Skeletal muscle tissue (tissue), 4 donors: ENCODE data around the gene KRT36. TPM values are rescaled to one million over a fixed set of nuclear protein-coding genes. Genes with fewer than 3 reads are reported as not detected.

ENCODE experiments used
- H3K27ac ChIP-seq: one replicate; pipeline ENCODE4 v1.7.0; 2013; ENCODE audit warnings: mild to moderate bottlenecking, low read depth, low read length, inconsistent platforms
- H3K27me3 ChIP-seq, 3 donors: one replicate each; pipeline ENCODE4 v1.7.0; 2013; ENCODE audit warnings: low read length in 3 of 3; ENCODE audit not compliant: control insufficient read depth in 3 of 3, insufficient read depth in 3 of 3
- H3K36me3 ChIP-seq, 3 donors: one replicate each; pipeline ENCODE4 v1.7.0; 2013; ENCODE audit warnings: low read length in 3 of 3; ENCODE audit not compliant: control insufficient read depth in 3 of 3, insufficient read depth in 3 of 3
- H3K4me1 ChIP-seq, 3 donors: one replicate each; pipeline ENCODE4 v1.7.0; 2013; ENCODE audit warnings: low read length in 3 of 3, mild to moderate bottlenecking in 3 of 3; ENCODE audit not compliant: control insufficient read depth in 3 of 3, insufficient read depth in 3 of 3
- H3K4me3 ChIP-seq, 3 donors: one replicate each; pipeline ENCODE4 v1.7.0; 2013; ENCODE audit warnings: low read length in 3 of 3
- H3K9ac ChIP-seq, 3 donors: one replicate each; pipeline ENCODE4 v1.7.0; 2013; ENCODE audit warnings: low read length in 3 of 3, mild to moderate bottlenecking in 3 of 3, moderate library complexity in 2 of 3, low read depth in 1 of 3
- H3K9me3 ChIP-seq, 3 donors: one replicate each; pipeline ENCODE4 v1.7.0; 2013; ENCODE audit warnings: low read length in 3 of 3; ENCODE audit not compliant: control insufficient read depth in 3 of 3
- total RNA-seq: library from RNA; depleted of rRNA; stranded (reverse); fragments of >200 nt; gene quantifications from one replicate; pipeline ENCODE4 v1.2.3, GENCODE V29; 2014
- donor health status: Osteomylitis.

KRT36 gene
- total RNA-seq, 1 donor from 2014 or later = not detected

- no peak overlapping the region for H3K9ac ChIP-seq
- no peak overlapping the region for H3K27ac ChIP-seq
- peaks cover 0 to 3% (median under 1%) of the 10 kb centered on the region in 3 donors for H3K4me1 ChIP-seq
- peaks cover 27 to 65% (median 57%) of the 10 kb centered on the region in 3 donors for H3K27me3 ChIP-seq
- no peaks in the 10 kb centered on the region for H3K9me3 ChIP-seq
- H3K4me3 ChIP-seq = no peak overlapping the region
- H3K36me3 ChIP-seq = no peaks in the 10 kb centered on the region
Observed at GRCh38 chr17:41532947-41533570, 43.3 kb upstream of the KRT36 start.

- Histone ChIP-seq H3K27ac (no peak overlapping the region), H3K27me3 (peaks cover 38 to 70% (median 62%) of the 10 kb centered on the region in 3 donors)
Observed at GRCh38 chr17:41531993-41532392, 42.3 kb upstream of the KRT36 start.

GRCh38 chr17:41530062-41531048 lies 40.6 kb upstream of the KRT36 start:
- Histone ChIP-seq H3K36me3 (no peaks in the 10 kb centered on the region), H3K9me3 (no peaks in the 10 kb centered on the region), H3K27me3 (peaks cover 46 to 60% (median 57%) of the 10 kb centered on the region in 3 donors), H3K27ac (no peak overlapping the region), H3K4me1 (peaks cover 0 to 9% (median 6%) of the 10 kb centered on the region in 3 donors), H3K9ac (no peak overlapping the region), H3K4me3 (no peak overlapping the region)

More at GRCh38 chr17:41531993-41532392, 42.3 kb upstream of the KRT36 start:
- no peak overlapping the region for H3K9ac ChIP-seq
- H3K4me1 ChIP-seq = peaks cover 0 to 9% (median 6%) of the 10 kb centered on the region in 3 donors
- no peaks in the 10 kb centered on the region for H3K9me3 ChIP-seq
- no peak overlapping the region for H3K4me3 ChIP-seq
- no peaks in the 10 kb centered on the region for H3K36me3 ChIP-seq

- Histone ChIP-seq H3K9me3 (no peaks in the 10 kb centered on the region), H3K4me3 (no peak overlapping the region), H3K27me3 (peaks cover 49 to 58% (median 49%) of the 10 kb centered on the region in 3 donors), H3K9ac (no peak overlapping the region), H3K4me1 (peaks cover 0 to 9% (median 6%) of the 10 kb centered on the region in 3 donors), H3K27ac (no peak overlapping the region), H3K36me3 (no peaks in the 10 kb centered on the region)
Observed at GRCh38 chr17:41529491-41529915, 39.8 kb upstream of the KRT36 start.

GRCh38 chr17:41528959-41529353 lies 39.2 kb upstream of the KRT36 start:
- no peak overlapping the region for H3K4me3 ChIP-seq
- peaks cover 0 to 9% (median 6%) of the 10 kb centered on the region in 3 donors for H3K4me1 ChIP-seq
- no peak overlapping the region for H3K27ac ChIP-seq
- peaks cover 49 to 58% (median 52%) of the 10 kb centered on the region in 3 donors for H3K27me3 ChIP-seq
- H3K36me3 ChIP-seq = no peaks in the 10 kb centered on the region
- H3K9ac ChIP-seq = no peak overlapping the region
- no peaks in the 10 kb centered on the region for H3K9me3 ChIP-seq

DNA sequence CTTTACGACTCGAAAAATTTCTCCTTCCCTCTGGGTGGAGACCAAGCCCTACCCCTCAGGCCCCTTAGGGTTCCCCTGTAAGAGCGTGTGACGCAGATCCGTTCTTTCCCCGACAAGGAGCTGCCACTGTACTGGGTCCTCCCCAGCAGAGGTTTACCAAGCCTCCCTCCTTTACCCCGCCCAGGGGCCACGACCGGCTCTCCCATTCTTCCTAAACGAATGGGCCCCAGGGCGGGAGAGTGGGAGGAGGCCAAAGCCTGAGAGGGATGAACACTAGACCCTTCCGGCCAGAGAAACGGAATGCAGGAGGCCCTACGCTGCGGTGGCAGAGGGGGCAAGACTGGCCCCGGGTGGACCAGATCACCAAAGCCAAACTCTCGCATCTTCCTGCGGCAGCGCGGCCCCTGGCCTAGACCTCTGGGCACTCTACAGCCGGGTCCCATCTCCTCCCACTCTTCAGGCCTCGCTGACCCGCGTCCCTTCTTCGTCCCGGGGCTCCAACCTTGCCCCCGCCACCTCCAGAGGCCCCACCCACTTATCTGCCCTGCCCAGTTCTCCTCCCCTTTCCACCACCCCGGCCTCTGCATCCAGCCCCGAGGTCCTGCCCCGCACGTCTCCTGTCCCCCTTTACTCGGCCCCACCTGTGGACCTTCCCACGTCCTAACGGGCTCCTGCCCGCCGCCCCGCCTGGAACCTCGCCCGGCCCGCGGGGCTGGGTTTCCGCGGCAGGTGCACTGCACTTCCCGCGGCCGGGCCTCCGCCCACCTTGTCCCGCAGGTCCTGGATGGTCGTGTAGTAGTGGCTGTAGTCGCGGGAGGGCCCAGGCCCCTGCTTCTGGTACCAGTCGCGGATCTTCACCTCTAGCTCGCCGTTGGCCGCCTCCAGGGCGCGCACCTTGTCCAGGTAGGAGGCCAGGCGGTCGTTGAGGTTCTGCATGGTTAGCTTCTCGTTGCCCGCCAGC lies 37.6 kb upstream of the KRT36 start:
- Histone ChIP-seq H3K4me1 (peaks cover 0 to 9% (median 6%) of the 10 kb centered on the region in 3 donors), H3K27me3 (peaks cover 49 to 60% (median 60%) of the 10 kb centered on the region in 3 donors), H3K27ac (no peak overlapping the region), H3K36me3 (no peaks in the 10 kb centered on the region), H3K4me3 (no peak overlapping the region), H3K9me3 (no peaks in the 10 kb centered on the region), H3K9ac (no peak overlapping the region)

DNA sequence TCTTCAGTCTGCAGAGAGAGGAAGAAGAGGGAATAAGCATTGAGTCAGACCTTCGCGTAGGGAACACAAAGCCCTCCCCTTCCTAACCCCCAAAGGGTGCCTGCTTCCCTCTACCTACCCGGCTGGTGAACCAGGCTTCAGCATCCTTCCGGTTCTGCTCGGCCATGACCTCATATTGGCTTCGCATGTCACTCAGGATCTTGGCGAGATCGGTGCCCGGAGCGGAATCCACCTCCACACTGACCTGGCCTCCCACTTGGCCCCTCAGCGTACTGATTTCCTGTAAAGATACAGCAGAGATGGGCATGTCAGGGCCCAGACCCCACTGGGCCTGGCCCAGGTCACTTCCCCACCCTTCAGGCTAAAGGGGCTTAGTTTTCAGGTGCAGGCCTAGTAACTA lies 34.6 kb upstream of the KRT36 start:
- peaks cover 2 to 13% (median 6%) of the 10 kb centered on the region in 3 donors for H3K4me1 ChIP-seq
- no peaks in the 10 kb centered on the region for H3K36me3 ChIP-seq
- no peak overlapping the region for H3K27ac ChIP-seq
- no peak overlapping the region for H3K4me3 ChIP-seq
- H3K9ac ChIP-seq = no peak overlapping the region
- H3K9me3 ChIP-seq = no peaks in the 10 kb centered on the region
- peaks cover 34 to 63% (median 47%) of the 10 kb centered on the region in 3 donors for H3K27me3 ChIP-seq

GRCh38 chr17:41523787-41524186 lies 34.1 kb upstream of the KRT36 start:
- Histone ChIP-seq H3K36me3 (no peaks in the 10 kb centered on the region), H3K9me3 (no peaks in the 10 kb centered on the region), H3K4me1 (peaks cover 2 to 13% (median 6%) of the 10 kb centered on the region in 3 donors), H3K27ac (no peak overlapping the region), H3K4me3 (no peak overlapping the region), H3K27me3 (peaks cover 29 to 59% (median 43%) of the 10 kb centered on the region in 3 donors), H3K9ac (no peak overlapping the region)

GRCh38 chr17:41523225-41523593 lies 33.5 kb upstream of the KRT36 start:
- H3K9me3 ChIP-seq = no peaks in the 10 kb centered on the region
- H3K4me3 ChIP-seq = no peak overlapping the region
- peaks cover 25 to 55% (median 39%) of the 10 kb centered on the region in 3 donors for H3K27me3 ChIP-seq
- no peaks in the 10 kb centered on the region for H3K36me3 ChIP-seq
- H3K27ac ChIP-seq = no peak overlapping the region
- H3K9ac ChIP-seq = no peak overlapping the region
- H3K4me1 ChIP-seq = peaks cover 2 to 12% (median 6%) of the 10 kb centered on the region in 3 donors
